Inflammatory macrophage (primary cell): Measurements from ENCODE around the gene NOS2.
"Not testable (repeated sequence)": the region's sequence is repeated elsewhere in the genome, so short reads cannot be mapped to it uniquely, and the experiment has no call there.

Experiments
- DNase-seq, 2 donors: peaks; one replicate each; pipeline ENCODE4 v3.0.0-alpha.2; 2020 to 2022
- total RNA-seq, 18 experiments: gene quantifications; one replicate each; lab custom pipeline; 2026; ENCODE audit warnings: mixed read lengths in 6 of 18, inconsistent platforms in 2 of 18; lab: John Stamatoyannopoulos, UW

NOS2 gene
- 0 to 0.23 (median 0) reads per million in 18 experiments for total RNA-seq

DNA sequence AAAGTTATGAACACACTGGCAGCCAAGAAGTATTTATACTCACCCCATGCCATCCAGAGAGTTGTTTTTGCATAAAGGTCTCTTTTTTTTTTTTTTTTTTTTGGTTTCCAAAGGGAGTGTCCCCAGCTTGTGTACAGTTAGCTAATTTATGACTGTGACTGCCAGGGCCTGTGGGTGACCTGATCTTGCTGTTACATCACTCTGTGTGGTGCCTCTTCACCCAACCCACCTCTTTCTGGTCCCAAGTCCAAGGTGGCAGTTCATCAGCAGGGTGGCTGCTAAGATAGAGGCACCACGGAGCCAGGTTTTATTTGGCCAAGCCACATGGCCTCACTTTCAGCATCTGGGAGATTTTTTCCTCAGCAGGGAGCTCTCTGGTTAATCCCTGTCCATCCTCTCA lies at the start of gene NOS2:
NOS2 (minus strand) TSS at position 8 of the 400 bp plus-strand sequence. CDS start 1,720 bp downstream, outside the sequence.
- no peak for DNase-seq

DNA sequence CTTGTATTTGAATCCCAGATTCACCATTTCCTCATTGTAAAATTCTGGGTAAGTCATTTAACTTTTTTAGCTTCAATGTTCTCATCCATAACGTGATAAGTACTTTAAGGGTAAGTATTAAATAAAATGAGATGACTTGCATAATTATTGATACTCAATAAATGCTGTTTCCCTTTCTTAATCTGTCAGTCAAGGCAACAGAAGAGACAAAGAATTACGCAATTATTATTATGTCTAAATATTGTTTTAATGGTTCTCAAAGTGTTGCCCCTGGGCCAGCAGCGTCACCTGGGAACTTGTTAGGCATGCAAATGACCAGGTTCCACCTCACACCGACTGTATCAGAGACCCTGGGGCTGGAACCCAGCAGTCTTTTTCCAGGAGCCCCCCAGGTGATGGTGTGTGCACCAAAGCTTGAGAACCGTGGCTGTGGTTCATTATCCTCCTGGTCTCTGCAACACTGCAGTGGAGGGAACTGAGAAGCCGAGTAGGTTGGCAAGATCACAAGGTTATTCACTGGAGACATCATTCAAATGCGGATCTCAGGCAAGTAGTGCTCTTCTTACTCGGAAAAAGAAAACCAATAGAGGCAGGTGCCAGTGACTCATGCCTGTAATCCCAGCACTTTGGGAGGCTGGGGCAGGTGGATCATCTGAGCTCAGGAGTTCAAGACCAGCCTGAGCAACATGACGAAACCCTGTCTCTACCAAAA lies 49.3 kb upstream of the NOS2 start:
- DNase-seq, result no peak

- no peak for DNase-seq
These were observed 48.6 kb upstream of the NOS2 start for GRCh38 chr17:27848931-27849330.

DNA sequence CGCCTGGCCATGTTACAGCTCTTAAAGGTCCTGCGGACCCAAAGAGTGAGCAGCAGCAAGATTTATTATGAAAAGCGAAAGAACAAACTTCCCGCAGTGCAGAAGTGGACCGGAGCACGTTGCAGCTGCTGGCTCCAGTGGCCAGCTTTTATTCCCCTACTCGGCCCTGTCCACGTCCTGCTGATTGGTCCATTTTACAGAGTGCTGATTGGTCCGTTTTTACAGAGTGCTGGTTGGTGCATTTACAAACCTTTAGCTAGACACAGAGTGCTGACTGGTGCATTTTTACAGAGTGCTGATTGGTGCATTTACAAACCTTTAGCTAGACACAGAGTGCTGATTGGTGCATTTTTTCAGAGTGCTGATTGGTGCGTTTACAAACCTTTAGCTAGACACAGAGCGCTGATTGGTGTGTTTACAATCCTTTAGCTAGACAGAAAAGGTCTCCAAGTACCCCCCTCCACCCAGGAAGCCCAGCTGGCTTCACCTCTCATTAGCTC lies 46.5 kb upstream of the NOS2 start:
- not testable (repeated sequence) for DNase-seq

- no peak for DNase-seq
These were observed 45.8 kb upstream of the NOS2 start for GRCh38 chr17:27846042-27846655.

DNA sequence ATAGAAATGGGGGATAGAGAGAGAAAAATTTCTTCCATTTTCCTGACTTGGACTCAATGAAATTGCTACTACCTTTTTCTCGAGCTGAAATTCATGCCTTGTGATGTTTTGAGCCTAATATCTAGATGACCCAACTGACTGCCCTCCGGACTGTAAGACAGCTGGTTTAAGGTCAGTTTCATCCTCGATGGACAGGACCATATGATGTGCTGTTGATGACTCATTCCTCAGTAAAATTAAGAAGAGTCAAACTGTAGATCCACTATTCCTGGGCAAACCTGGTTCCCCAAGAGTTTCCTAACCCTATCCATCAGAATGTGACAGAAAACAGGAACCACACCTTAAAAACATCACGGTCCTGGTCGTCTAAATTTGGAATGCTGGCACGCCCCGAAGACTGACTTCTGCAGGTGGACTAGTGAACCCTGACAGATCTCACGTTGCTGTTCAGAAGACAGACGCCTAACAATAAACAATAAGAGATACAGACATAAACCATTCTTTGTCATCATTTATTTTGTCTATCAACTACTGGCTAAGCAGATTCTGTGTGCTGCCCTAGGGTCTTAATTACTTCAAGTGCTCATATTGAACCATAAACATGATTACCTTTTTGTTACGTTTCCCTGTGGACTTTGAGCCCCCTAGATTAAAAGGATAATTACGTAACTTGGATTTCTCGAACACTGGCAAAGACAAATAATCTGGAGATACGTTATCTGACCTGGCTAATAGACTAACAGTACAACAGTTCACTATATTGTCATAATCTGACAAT lies 45.1 kb upstream of the NOS2 start:
- no peak for DNase-seq

- DNase-seq, result no peak
These were observed 40.4 kb upstream of the NOS2 start for GRCh38 chr17:27840688-27841087.

DNA sequence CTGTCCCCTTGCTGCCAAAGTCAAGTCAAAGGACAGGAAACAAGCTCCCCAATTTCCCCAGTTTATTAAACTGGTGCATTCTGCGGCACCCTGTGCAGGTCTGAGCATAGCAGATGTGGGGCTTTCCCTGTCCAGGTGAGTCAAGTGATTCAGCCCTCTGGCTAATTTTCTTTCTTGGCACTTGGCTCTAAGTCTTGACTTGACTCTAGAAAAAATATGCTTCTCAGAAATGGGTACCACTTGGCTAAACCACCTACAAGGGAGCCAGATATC lies 40.0 kb upstream of the NOS2 start:
- not testable (repeated sequence) for DNase-seq

DNA sequence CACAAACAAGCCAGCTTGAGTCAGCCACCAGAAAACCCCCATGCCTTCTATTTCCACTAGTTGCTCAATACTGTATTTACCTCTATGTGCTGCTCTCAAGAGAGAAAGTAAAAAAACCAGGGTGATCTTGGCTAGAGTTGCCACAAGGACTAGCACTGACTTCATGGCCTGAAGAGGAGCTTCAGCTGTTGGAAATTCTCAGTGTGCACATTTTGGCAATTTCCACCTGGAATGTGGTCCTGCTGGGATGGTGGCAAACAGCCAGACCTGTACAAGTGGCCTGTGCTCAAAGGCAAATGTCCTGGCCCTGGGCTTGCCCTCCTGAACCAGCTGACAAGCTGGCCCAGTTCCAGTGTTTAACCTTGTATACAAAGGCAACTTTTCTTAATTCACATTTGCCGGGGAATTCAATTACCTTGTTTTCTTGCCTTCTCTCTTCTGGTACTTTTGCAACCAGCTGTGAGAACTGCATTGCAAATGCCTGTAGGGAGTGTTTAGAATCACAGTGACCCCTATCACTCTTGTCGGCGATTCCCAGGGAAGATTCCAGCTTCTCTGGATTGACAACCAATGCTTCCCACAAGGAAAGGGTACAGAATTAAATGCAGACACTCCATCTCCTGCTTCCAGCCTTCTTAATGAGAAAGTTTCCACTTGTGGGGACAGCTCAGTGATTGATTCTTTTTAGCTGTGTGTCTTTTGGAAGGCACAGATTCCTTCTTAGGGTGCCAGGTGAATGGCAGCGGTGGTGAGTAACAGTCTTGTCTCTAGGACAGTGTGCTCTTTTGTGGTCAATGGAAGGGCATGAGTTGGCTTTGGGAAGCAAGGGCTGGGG lies 39.5 kb upstream of the NOS2 start:
- not testable (repeated sequence) for DNase-seq

GRCh38 chr17:27838607-27839006 lies 38.3 kb upstream of the NOS2 start:
- DNase-seq, result not testable (repeated sequence)

- not testable (repeated sequence) for DNase-seq
These were observed 37.4 kb upstream of the NOS2 start for GRCh38 chr17:27837769-27838168.

GRCh38 chr17:27836651-27837050 lies 36.3 kb upstream of the NOS2 start:
- DNase-seq, result no peak

GRCh38 chr17:27834571-27834970 lies 34.2 kb upstream of the NOS2 start:
- no peak for DNase-seq

DNA sequence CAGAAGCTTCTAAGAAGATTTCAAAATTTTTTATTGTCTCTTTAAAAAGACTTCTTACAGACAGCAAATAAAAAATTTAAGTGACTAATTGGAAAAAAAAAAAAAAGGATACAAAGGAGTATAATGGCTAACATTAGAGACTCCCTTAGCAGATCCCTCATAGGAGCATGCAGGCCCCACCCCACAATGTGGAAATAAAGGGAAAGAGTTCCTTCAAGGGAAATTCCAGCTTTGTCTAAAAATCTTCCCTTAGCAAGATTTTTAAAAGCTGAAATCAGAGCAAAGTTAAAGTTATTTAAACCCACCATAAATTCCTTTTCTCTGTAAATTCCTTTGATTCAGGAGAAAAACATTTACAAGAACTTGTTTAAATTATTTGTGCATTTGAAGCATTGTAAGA lies 32.5 kb upstream of the NOS2 start:
- no peak for DNase-seq

DNA sequence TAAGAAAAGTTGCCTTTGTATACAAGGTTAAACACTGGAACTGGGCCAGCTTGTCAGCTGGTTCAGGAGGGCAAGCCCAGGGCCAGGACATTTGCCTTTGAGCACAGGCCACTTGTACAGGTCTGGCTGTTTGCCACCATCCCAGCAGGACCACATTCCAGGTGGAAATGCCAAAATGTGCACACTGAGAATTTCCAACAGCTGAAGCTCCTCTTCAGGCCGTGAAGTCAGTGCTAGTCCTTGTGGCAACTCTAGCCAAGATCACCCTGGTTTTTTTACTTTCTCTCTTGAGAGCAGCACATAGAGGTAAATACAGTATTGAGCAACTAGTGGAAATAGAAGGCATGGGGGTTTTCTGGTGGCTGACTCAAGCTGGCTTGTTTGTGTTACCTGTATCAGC lies 29.6 kb upstream of the NOS2 start:
- not testable (repeated sequence) for DNase-seq

- DNase-seq, result not testable (repeated sequence)
These were observed 28.9 kb upstream of the NOS2 start for GRCh38 chr17:27829143-27829711.

GRCh38 chr17:27825459-27825858 lies 25.1 kb upstream of the NOS2 start:
- DNase-seq, result no peak

- DNase-seq, result no peak
These were observed 24.4 kb upstream of the NOS2 start for GRCh38 chr17:27824745-27825144.

DNA sequence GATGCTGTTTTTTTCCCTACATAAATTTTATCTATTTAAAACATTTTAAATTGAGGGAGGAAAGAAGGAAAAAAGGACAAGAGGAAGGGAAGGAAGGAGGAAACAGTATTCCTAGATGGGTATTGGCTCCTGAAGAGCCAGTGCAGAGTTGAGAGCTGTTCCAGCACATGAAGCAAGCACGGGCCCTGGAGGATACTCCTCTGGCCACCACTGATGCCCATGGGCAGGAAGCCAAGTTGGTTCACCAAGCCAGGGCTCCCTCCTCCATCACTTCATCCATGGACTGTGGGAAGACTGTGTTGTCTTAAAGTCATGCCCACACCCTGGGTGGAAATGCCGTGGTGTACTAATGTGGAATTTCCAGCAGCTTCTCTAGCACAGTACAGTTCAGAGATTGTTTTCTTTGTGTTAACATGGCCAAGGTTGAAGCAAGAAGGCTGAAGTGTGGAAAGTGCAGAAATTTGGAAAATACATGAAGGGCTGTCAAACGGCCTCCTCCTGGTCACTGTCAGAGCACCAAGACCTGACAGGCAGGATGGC lies 23.9 kb upstream of the NOS2 start:
- no peak for DNase-seq

GRCh38 chr17:27822108-27822507 lies 21.8 kb upstream of the NOS2 start:
- not testable (repeated sequence) for DNase-seq

- no peak for DNase-seq
These were observed 21.0 kb upstream of the NOS2 start for GRCh38 chr17:27821318-27821717.

GRCh38 chr17:27819145-27819544 lies 18.8 kb upstream of the NOS2 start:
- no peak for DNase-seq
